WERI-Rb-1 (cell line): Measurements from ENCODE around the gene PSENEN.
A peak's percentile ranks its signal among the peaks of the same experiment; 100 is the strongest.

Experiments used
- DNase-seq: peaks from one replicate; pipeline ENCODE4 v3.0.0-alpha.2; 2020
- H3K27ac ChIP-seq: fragments of 250-450 bp; sonication (Bioruptor Pico); 2 replicates; pipeline ENCODE4 v1.5.1; 2020; ENCODE audit warnings: mild to moderate bottlenecking, moderate library complexity
- H3K27me3 ChIP-seq: fragments of 250-450 bp; sonication (Bioruptor Pico); 2 replicates; pipeline ENCODE4 v1.5.1; 2021; ENCODE audit warnings: mild to moderate bottlenecking, low read depth, moderate library complexity; ENCODE audit not compliant: insufficient read depth, severe bottlenecking
- H3K36me3 ChIP-seq: fragments of 250-450 bp; sonication (Bioruptor Pico); 2 replicates; pipeline ENCODE4 v1.5.1; 2020; ENCODE audit warnings: mild to moderate bottlenecking, moderate library complexity
- H3K4me3 ChIP-seq: 2 replicates; pipeline ENCODE4 v1.5.1; 2011; ENCODE audit warnings: low read depth, mild to moderate bottlenecking, control low read depth, low read length
- H3K9me3 ChIP-seq: fragments of 250-450 bp; sonication (Bioruptor Pico); 2 replicates; pipeline ENCODE4 v1.5.1; 2021; ENCODE audit warnings: mild to moderate bottlenecking, moderate library complexity; ENCODE audit not compliant: severe bottlenecking
- CTCF ChIP-seq: IDR thresholded peaks from 2 replicates; pipeline ENCODE4 v1.5.1; 2011; ENCODE audit warnings: low read depth, mild to moderate bottlenecking, control low read depth, inconsistent platforms, low read length

The PSENEN gene

GRCh38 chr19:35755131-35755549 is 9.7 kb downstream of the PSENEN start:
- peak overlapping the region; percentile 40 for H3K4me3 ChIP-seq
- DNase-seq, result peak; percentile 93

GRCh38 chr19:35755550-35756376 is 10.3 kb downstream of the PSENEN start:
- peak overlapping the region; percentile 40 for H3K4me3 ChIP-seq
- H3K27me3 ChIP-seq, result no peaks in the 10 kb centered on the region
- DNase-seq, result no peak
- peaks cover 39% of the 10 kb centered on the region for H3K36me3 ChIP-seq
- H3K9me3 ChIP-seq, result no peaks in the 10 kb centered on the region
- TF ChIP-seq CTCF, result no peak
- peak overlapping the region; percentile 97 for H3K27ac ChIP-seq

More at GRCh38 chr19:35755131-35755549, 9.7 kb downstream of the PSENEN start:
- H3K36me3 ChIP-seq, result peaks cover 33% of the 10 kb centered on the region
- no peak for TF ChIP-seq CTCF
- no peaks in the 10 kb centered on the region for H3K27me3 ChIP-seq
- H3K9me3 ChIP-seq, result no peaks in the 10 kb centered on the region
- peak overlapping the region; percentile 97 for H3K27ac ChIP-seq

GRCh38 chr19:35756377-35757230 is 11.2 kb downstream of the PSENEN start, which contains the start of gene HSPB6:
Gene HSPB6 (minus strand): TSS chr19:35757029. CDS start chr19:35757008, 21 bp downstream.
- peak within 1 kb of the TSS; percentile 97 for H3K27ac ChIP-seq
- no peak for DNase-seq

GRCh38 chr19:35757231-35757748 is 11.8 kb downstream of the PSENEN start:
- TF ChIP-seq CTCF, result no peak
- Histone ChIP-seq H3K27me3 (no peaks in the 10 kb centered on the region), H3K4me3 (peak overlapping the region; percentile 100), H3K9me3 (no peaks in the 10 kb centered on the region), H3K27ac (peak overlapping the region; percentile 97), H3K36me3 (peaks cover 54% of the 10 kb centered on the region)
- DNase-seq, result peak; percentile 60

More at GRCh38 chr19:35756377-35757230, 11.2 kb downstream of the PSENEN start, which contains the start of gene HSPB6:
- peaks cover 48% of the 10 kb centered on the region for H3K36me3 ChIP-seq
- TF ChIP-seq CTCF, result no peak
- no peaks in the 10 kb centered on the region for H3K9me3 ChIP-seq
- no peaks in the 10 kb centered on the region for H3K27me3 ChIP-seq
- peak within 1 kb of the TSS; percentile 100 for H3K4me3 ChIP-seq

GRCh38 chr19:35757749-35758608 is 12.5 kb downstream of the PSENEN start, which contains the start of gene PROSER3:
Gene PROSER3 (plus strand): TSS chr19:35758176. CDS start chr19:35758216, 40 bp downstream.
- Histone ChIP-seq H3K27me3 (no peaks in the 10 kb centered on the region), H3K9me3 (no peaks in the 10 kb centered on the region), H3K36me3 (peaks cover 48% of the 10 kb centered on the region), H3K27ac (peak within 1 kb of the TSS; percentile 97), H3K4me3 (peak within 1 kb of the TSS; percentile 100)
- DNase-seq, result peak; percentile 99
- no peak for TF ChIP-seq CTCF
